COLO829 (cell line): Measurements from ENCODE around the gene B3GNT3.

Experiments
- DNase-seq: peaks from one replicate; pipeline ENCODE4 v3.0.0; 2012; ENCODE audit warnings: low spot score

The B3GNT3 gene, protein sequence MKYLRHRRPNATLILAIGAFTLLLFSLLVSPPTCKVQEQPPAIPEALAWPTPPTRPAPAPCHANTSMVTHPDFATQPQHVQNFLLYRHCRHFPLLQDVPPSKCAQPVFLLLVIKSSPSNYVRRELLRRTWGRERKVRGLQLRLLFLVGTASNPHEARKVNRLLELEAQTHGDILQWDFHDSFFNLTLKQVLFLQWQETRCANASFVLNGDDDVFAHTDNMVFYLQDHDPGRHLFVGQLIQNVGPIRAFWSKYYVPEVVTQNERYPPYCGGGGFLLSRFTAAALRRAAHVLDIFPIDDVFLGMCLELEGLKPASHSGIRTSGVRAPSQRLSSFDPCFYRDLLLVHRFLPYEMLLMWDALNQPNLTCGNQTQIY

DNA sequence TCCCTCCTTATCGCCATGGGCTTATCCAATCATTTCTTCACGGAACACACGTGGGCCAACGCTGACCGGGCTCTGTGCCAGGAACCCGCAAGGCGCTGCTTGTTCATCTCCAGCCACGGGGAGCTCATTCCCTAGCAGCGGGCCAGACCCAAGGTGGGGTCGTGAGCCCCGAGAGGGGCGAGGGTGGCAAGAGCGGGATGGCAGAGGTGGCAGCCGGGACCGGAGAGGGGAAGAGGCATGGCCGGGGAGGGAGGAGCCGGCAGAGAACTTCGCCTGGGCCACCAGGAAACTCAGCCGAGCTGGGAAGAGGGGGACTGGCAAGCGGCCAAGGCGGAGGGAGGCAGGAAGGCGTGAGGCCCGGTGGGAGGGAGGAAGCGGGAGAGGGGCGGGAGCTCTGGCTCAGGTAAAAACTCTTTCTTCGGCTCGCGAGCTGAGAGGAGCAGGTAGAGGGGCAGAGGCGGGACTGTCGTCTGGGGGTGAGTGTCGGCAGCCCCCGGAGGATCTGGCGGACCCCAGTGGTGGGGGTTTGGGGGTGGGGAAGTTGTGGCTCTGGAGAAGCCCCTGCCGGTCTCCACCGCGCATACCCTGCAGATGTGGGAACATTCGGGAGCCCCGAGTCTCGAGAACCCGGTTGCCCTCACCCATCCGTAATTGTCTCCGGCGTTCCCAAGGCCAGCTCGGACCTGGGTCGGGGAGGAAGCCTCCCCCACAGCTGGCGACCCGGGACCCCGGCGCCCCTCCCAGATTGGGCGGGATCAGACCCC, at the start of gene B3GNT3:
Gene B3GNT3 (plus strand): TSS at position 408 of the 764 bp plus-strand sequence. CDS start 12,670 bp downstream, outside the sequence.
- no peak for DNase-seq

DNA sequence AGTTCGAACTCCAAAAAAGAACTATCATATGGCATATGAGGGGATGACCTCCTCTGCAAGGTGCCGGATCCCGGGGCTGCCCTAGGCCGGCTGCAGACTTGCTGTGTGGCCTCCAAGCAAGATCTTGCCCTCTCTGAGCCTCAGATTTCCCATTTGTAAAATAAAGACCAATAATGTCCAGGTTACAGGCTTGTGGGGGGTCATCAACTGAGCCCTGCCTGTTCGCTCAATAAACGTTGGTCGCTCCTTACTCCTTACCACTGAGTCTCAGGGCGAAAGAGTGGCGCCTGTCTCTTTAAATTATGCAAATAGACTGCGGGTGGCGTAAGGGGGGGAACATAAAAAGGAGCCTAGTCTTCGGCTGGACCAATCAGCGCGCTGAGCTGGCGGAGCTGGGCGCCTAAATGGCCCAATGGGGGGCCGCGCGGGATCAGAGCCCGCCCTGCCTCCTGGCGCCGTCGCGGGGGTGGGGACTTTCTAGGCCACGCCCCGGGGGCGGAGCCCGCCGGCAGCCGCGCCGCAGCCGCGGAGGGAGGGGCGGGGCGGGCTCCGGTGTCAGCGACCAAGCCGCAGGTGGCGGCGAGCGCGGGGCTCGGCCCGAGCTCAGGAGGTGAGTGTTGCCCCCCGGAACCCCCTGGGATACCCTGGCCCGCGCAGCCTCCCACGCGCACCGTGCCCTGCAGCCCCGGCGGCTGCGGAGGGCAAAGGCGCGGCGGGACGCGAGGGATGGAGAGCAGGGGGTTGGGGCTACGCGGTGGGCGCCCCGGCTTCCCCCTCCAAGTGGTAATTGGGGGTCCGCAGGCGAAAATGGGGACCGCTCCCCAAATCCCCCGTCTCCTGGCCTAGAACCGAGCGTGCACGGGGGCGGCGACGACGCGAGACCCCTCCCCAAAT, 47.5 kb upstream of the B3GNT3 start:
- DNase-seq = peak; percentile 96

DNA sequence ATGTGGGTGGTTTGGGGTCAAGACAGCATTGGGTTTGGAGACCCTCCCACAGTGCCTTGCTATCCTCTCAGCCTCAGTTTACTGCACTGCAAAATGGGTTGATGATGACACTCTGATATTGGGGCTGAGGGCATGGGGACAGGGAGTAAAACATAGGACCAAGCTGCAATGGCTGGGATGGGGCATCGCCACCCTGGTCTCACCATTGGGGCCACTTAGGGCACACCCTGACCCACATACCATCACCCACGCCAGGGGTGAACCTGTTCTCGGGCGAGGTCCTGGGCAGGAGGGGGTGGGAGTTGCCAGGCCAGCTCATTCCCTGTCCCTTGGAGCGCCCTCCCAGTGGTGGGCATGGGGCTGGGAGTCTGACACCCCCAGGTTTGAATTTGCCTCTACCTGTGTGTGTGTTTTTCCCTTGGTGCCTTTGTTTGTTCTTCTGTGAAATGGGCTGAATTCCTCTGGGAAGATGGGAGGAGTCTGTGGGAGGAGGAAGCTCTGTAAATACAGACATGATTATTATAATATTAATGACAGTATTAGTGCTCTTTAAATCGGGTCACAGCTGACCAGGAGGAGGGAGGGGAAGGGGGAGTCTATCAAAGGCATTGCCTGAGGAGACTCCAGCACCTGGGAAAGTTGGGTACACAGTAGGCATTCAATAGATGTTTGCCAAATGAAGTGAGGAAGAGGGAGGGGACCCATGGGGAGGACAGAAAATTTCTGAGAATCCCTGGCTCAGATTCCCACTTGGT, 45.9 kb upstream of the B3GNT3 start:
- DNase-seq = no peak

DNA sequence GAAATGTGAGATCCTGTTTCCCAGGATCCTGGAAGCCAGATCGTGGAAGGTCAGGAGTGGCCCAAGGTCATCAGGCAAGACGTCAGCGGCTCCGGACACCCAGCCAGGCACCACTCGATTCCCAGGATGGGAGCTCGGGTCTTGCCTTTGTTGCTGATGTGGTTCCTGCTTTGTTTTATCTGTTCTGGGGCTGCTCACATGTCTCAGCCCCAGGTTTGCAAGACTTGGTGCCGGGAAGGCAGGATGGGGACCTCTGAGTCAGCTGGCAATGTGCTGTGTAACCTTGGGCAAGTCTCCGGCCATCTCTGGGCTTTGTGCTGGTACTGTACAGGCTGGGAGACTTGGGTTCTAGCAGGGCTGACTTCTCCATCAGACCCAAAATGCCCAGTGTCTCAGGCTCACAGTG, 45.0 kb upstream of the B3GNT3 start:
- DNase-seq = no peak

DNA sequence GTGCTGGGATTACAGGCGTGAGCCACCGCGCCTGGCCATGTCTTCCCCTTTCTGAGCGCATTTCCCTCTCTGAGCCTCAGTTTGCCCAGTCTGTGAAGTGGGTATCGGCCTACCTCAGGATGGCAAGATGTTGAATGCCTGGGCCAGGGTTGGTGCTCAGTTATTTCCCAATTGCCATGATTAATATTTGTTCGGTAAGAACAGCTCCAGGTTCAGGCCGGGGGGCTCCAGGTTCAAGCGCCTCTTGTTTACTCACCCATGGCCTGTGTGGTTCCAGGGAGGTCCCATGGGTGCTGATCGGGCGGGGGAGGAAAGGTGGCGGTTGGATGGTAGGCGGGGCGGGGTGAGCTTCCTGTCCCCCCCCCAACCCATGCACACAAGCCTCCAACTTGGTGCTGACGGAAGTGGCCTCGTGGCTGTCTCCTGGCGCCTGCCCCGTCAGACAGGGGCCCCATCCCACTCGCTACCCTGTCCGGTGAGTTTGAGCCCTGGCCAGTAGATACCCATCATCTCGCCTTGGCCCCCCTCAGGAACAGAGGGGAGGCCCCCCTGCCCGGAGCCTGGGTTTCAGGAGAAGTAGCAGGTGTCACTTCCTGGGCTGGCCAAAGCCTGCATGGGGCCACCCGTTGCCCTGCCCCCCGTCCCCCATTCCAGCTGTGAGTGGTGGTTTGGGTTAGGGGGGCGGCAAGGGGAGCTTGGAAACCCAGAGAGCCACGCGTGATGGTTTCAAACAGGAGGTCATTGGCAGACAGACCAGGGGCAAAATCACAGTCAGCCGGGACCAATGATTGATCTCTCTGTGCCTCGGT, 43.6 kb upstream of the B3GNT3 start, which contains the start of gene FCHO1:
Gene FCHO1 (plus strand): TSS at position 375 of the 809 bp plus-strand sequence. CDS start 3,688 bp downstream, outside the sequence.
- DNase-seq = no peak

DNA sequence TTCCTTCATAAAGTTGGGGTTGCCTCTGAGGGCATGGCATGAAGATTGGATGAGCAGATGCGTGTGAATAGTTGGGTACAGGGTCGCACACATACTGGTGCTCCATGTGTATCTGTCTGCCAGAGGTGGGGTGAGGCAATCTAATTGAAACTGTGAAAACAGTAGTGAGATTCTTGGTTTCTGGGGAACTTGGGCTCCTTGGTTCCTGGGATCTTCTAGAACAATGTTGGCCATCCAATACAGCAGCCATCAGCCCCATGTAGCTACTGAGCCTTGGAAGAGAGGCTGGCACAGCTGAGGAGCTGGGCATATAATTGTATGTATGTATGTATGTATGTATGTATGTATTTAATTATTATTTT, 43.0 kb upstream of the B3GNT3 start:
- DNase-seq = no peak

DNA sequence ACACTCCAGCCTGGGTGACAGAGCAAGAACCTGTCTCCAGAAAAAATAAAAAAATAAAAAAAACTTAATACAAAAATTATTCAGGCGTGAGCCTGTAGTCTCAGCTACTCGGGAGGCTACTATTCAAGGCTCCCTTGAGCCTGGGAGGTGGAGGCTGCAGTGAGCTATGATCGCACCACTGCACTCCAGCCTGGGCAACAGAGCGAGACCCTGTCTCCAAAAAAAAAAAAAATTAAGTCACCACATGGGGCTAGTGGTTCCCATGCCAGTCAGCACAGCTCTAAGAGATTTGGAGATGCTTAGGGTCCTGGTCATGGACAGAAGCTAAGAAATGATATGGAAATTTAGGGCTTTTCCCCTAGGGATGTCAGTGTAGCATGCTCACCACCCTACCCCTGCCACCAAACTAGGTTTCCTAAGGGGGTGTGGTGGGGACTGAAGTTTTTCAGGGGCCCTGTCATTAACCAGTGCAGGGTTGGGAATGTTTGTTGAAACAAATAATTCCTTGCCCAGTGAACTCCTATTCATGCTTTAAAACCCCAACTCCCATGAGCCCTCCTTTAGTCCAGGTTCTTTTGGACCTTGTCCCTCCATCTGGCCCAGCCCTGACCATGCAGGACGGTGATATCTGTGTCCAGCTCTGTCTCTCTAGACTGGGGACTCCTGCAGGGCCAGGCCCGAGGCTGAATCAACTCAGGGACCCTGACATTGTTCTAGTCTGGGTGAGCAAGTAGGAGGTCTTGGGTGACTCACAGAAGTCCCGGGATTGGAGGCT, 41.9 kb upstream of the B3GNT3 start:
- no peak for DNase-seq

DNA sequence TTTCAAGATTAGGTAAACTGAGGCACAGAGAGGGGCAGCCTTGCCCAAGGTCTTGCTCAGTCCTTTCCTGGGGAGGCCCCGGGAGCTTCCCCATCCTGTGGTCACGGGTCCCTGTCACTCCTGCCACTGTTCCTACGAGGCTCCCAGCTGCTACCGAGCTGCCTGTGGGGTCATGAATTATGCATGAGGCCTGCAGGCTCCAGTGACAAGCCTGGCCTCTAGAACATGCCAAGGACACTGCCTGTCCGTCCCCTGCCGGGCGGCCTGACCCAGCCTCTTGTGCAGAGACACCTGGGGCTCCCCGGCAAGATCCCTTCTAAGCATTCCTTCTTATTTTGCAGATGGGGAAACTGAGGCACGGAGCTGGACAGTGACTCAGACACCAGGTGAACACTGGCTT, 41.0 kb upstream of the B3GNT3 start:
- no peak for DNase-seq

DNA sequence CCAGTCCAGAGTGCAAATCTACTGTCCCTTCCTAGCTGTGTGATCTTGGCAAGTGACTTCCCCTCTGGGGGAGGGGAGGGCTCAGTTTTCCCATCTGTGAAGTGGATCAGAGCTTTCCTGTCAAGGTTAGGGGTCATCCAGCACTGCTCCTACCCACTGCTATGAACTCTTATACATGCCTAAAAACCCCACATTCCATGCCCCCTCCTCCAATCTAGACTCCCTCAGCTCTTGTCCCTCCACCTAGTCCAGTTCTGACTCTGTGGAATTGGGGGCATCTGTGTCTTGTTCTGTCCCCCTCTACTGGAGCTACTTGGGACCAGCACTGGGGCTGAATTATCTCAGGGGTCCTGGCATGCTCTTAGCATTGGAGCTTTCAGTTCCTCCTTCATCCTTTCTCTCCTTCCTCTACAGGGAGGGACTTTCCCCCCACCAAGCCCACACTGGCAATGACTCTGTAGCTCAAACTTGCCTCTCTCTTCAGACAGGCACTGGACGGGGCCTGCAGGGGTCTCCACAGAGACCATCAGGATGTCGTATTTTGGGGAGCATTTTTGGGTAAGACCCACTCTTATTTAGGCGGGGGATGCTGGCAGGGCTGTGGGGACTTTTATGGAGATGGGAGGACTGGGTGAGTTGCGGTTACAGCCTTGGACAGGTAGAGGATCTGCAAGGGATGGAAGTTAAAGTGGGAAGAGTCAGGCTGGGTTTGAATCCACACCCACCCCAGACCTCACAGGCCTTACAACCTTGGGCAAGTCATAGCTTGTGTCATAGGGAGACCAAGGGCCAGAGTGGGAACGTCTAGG, 40.1 kb upstream of the B3GNT3 start:
- no peak for DNase-seq

DNA sequence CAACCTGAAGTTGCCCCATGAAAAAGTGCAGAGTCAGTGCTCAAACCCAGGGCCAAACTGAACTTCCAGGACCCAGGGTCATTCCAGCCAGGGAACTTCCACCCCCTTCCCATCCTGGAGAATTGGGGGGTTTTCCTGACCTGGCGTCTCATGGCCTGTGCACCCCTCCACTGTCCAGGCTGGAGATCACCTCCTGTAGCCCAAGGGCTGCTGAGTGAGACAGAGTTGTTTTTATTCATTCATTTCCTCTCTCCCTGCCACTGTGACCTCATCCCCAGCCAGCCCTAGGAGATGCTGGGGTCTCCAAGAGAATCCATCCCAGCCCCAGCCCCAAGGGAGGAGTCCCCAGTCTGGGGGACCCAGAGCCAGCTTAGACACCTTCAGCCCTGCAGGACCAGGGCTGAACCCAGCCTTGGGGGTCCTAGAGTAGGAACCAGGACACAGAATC, 39.5 kb upstream of the B3GNT3 start:
- DNase-seq = no peak

DNA sequence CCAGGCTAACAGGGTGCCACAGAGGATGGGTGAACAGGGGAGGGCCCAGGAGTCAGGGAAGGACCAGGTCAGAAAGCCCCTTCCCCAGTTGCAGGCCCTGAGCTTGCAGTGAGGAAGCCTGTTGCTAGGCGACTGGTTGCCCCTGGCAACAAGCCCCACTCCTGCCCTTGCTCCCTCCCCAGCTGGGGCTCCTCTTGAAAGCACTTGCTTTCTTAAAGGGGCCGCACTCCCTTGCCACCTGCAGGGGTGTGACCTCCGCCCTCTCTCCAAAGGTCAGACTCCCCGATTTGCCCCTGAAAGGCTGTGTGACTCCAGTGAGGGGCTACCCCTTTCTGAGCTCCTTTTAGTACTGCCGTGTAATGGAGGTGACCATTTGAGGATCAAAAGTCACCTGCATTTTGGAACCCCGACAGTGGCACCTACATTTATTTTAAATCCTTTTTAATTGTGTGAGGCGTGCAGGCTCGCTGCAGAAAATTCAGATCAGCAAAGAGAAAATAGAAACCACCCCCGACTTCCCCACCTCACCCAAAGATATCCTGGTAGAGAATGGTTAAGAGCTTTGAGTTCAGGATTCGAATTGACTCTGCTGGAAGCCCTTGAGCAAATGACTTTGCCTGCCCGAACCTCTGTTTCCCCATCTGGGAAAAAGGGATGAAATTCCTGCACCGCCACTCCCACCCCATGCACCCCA, 38.8 kb upstream of the B3GNT3 start:
- DNase-seq = peak; percentile 24

DNA sequence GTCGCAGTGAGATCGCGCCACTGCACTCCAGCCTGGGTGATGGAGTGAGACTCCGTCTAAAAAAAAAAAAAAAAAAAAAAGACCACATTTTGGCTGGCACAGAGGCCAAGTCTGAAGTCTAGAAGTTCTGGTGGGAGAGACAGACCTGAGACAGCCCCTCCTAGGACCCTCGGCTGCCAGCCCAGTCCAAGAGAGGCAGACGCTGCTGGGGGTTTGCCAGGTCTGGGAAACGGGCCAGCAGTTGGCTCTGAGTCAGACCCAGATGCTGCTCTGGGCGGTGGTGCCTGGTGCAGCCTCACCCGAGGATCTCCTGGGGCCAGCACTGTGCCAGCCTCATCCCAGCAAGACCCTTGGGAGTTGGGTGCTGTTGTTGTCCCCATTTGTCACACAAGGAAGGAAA, 37.8 kb upstream of the B3GNT3 start:
- peak; percentile 25 for DNase-seq

DNA sequence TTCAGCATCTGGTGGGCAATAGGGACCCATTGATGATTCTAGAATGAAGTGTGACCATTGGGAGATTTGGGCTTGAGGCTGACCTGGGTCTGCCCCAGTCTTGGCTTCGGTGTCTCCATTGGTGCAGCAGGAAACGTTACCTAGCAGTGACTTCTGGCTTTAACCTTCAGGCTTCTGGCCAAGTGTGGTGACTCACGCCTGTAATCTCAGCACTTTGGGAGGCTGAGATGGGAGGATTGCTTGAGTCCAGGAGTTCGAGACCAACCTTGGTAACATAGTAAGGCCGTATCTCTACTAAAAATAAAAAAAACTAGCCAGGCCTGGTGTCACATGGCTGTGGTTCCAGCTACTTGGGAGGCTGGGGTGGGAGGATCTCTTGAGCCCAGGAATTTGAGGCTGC, 36.4 kb upstream of the B3GNT3 start:
- DNase-seq = no peak

DNA sequence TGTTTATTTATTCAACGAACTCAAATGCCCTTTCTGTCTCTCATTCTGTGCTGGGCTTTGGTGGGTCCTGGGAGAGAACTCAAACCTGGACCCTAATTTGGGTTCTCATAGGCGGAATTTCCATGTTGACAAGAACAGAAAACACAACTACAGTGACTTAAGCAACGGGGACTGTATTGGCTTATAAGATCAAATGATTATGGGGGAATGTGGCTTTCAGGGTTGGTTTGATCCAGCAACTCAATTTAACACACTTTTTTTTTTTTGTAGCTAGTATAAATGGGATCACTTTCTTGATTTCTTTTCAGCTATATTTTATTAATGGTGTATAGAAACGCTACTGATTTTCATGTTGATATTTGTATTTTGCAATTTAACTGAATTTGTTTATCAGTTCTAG, 33.8 kb upstream of the B3GNT3 start:
- DNase-seq = no peak

DNA sequence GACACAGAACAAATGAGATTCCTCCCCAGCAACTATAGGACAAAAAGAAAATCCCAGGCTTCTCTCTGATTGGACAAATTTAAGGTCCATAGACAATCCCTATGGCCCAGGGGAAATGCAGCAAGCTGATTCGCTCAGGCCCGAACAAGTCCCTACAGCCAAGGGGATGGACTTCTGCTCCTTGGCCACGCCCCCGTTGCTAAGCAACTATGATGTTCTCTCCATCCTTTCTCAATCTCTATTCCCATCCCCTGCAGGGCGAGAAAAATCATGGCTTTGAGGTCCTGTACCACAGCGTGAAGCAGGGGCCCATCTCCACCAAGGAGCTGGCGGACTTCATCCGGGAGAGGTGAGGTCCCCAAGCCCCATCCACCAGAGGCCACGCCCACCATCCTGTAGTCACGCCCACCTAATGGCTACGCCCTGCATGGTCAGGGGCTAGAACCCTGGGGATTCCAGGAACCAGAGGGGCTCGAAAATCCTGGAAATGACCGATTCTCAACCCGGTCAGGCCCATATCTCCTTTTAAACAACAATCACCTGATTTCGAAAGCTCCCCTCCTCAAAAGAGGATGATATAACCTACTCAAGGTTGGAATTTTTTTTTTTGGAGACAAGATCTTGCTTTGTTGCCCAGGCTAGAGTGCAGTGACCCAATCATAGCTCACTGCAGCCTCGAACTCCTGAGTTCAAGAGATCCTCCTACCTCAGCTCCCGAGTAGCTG, 32.3 kb upstream of the B3GNT3 start:
- peak; percentile 83 for DNase-seq

DNA sequence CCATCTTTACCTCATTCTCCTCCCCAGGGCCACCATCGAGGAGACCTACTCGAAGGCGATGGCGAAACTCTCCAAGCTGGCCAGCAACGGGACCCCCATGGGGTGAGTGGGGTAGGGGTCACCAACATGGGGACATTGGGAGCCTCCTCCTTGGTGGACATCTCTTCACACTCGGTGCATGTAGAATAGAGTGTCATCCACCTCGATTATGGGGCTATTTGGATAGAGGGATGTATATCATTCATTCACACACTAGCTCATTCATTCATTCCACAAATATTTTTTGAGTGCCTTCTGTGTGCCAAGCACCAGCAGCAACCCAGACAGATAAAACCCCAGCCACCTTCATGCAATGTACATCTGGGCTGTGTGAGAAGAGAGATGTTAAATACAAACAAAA, 30.6 kb upstream of the B3GNT3 start:
- no peak for DNase-seq

DNA sequence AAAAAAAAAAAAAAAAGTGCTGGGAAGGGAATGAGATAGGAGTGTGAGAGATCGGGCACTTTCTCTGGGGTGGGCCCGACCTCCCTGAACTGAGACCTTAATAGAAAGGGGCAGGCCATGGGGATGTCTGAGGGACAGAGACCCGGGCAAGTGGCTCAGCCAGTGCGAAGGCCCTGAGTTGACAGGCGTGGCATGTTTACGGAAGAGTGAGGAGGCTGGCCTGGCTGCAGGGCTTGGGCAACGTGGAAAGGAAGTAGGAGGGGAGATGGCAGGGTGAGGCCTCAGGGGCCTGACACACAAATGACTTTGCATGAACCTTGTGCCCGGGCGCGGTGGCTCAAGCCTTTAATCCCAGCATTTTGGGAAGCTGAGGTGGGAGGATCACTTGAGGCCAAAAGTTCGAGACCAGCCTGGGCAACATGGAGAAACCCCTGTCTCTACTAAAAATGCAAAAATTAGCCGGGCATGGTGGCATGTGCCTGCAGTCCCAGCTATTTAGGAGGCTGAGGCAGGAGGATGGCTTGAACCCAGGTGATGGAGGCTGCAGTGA, 29.8 kb upstream of the B3GNT3 start:
- no peak for DNase-seq
